Karpas-422 (cell line): ENCODE results near the gene CDK11B. TPM values are rescaled to one million over a fixed set of nuclear protein-coding genes. Genes with fewer than 3 reads are reported as not detected.
A peak's percentile ranks its signal among the peaks of the same experiment; 100 is the strongest.
"Not testable (repeated sequence)": the region's sequence is repeated elsewhere in the genome, so short reads cannot be mapped to it uniquely, and the experiment has no call there.

Experiments
- DNase-seq: peaks from one replicate; pipeline ENCODE4 v3.0.0-alpha.2; 2015
- H2AFZ ChIP-seq: fragments of 200-600 bp; sonication (generic); 2 replicates; pipeline ENCODE4 v1.6.1; 2014; ENCODE audit warnings: antibody characterized with exemption, low read length, mixed read lengths
- H3K27ac ChIP-seq: fragments of 200-600 bp; sonication (generic); 2 replicates; pipeline ENCODE4 v1.5.1; 2014; ENCODE audit warnings: mild to moderate bottlenecking, low read length, moderate library complexity
- H3K27me3 ChIP-seq: fragments of 200-600 bp; sonication (generic); 2 replicates; pipeline ENCODE4 v1.6.1; 2014; ENCODE audit warnings: low read length, mixed read lengths
- H3K36me3 ChIP-seq: fragments of 200-600 bp; sonication (generic); 2 replicates; pipeline ENCODE4 v1.6.1; 2014; ENCODE audit warnings: low read length, mixed read lengths; ENCODE audit not compliant: insufficient read depth
- H3K4me1 ChIP-seq: fragments of 200-600 bp; sonication (generic); 2 replicates; pipeline ENCODE4 v1.6.1; 2014; ENCODE audit warnings: mild to moderate bottlenecking, low read length, mixed read lengths
- H3K4me2 ChIP-seq: fragments of 200-600 bp; sonication (generic); 2 replicates; pipeline ENCODE4 v1.6.1; 2014; ENCODE audit warnings: low read length, low read depth, mild to moderate bottlenecking; ENCODE audit not compliant: poor library complexity, severe bottlenecking
- H3K4me3 ChIP-seq: fragments of 200-600 bp; sonication (generic); 2 replicates; pipeline ENCODE4 v1.5.1; 2014; ENCODE audit warnings: mild to moderate bottlenecking, antibody characterized with exemption, low read length, mixed read lengths
- H3K79me2 ChIP-seq: fragments of 200-600 bp; sonication (generic); 2 replicates; pipeline ENCODE4 v1.6.1; 2014; ENCODE audit warnings: mild to moderate bottlenecking, low read length, mixed read lengths
- H3K9ac ChIP-seq: fragments of 200-600 bp; sonication (generic); 2 replicates; pipeline ENCODE4 v1.6.0; 2014; ENCODE audit warnings: low read length
- H3K9me2 ChIP-seq: fragments of 200-600 bp; sonication (generic), shearing (Covaris generic); replicated peaks from 2 replicates; pipeline ENCODE4 v1.6.0; 2014; ENCODE audit warnings: mild to moderate bottlenecking, low read length, moderate library complexity; ENCODE audit not compliant: insufficient read depth
- H3K9me3 ChIP-seq: fragments of 300-700, 200-600 bp; sonication (generic); 2 replicates; pipeline ENCODE4 v1.6.1; 2014; ENCODE audit warnings: low read length, mixed read lengths
- H4K20me1 ChIP-seq: fragments of 200-600 bp; sonication (generic); 2 replicates; pipeline ENCODE4 v1.6.1; 2014; ENCODE audit warnings: mild to moderate bottlenecking, antibody characterized with exemption, low read length, low read depth; ENCODE audit not compliant: insufficient read depth
- total RNA-seq: library from RNA; depleted of rRNA; stranded (reverse); fragments of >200 nt; shearing (Covaris generic); gene quantifications from 2 replicates; pipeline ENCODE4 v1.2.3, GENCODE V29; 2014; ENCODE audit warnings: low replicate concordance

The CDK11B gene
- total RNA-seq, 1 experiment from 2014 or later: 11.4 TPM

GRCh38 chr1:1599030-1599934 is 59.5 kb downstream of the CDK11B start:
- Histone ChIP-seq H3K9me2 (no peaks in the 10 kb centered on the region), H3K9me3 (no peaks in the 10 kb centered on the region), H3K36me3 (no peaks in the 10 kb centered on the region), H3K79me2 (no peaks in the 10 kb centered on the region), H2AFZ (no peak overlapping the region), H3K4me1 (peaks cover 21% of the 10 kb centered on the region), H3K4me2 (no peak overlapping the region), H4K20me1 (no peaks in the 10 kb centered on the region), H3K27ac (no peak overlapping the region), H3K4me3 (no peak overlapping the region), H3K9ac (no peak overlapping the region), H3K27me3 (no peaks in the 10 kb centered on the region)
- no peak for DNase-seq

- Histone ChIP-seq H3K4me3 (no peak overlapping the region), H3K36me3 (no peaks in the 10 kb centered on the region)
- DNase-seq: no peak
Observed at GRCh38 chr1:1598720-1599029, 60.1 kb downstream of the CDK11B start.

GRCh38 chr1:1598051-1598719 is 60.6 kb downstream of the CDK11B start:
- Histone ChIP-seq H3K27ac (no peak overlapping the region), H3K9ac (no peak overlapping the region), H3K79me2 (no peaks in the 10 kb centered on the region), H3K9me2 (no peaks in the 10 kb centered on the region), H3K36me3 (no peaks in the 10 kb centered on the region), H3K27me3 (no peaks in the 10 kb centered on the region), H2AFZ (no peak overlapping the region), H3K9me3 (no peaks in the 10 kb centered on the region), H4K20me1 (no peaks in the 10 kb centered on the region), H3K4me2 (no peak overlapping the region), H3K4me3 (no peak overlapping the region), H3K4me1 (peaks cover 17% of the 10 kb centered on the region)
- DNase-seq: no peak

More at GRCh38 chr1:1598720-1599029, 60.1 kb downstream of the CDK11B start:
- Histone ChIP-seq H4K20me1 (no peaks in the 10 kb centered on the region), H3K9me2 (no peaks in the 10 kb centered on the region), H3K4me2 (no peak overlapping the region), H3K27ac (no peak overlapping the region), H3K9me3 (no peaks in the 10 kb centered on the region), H3K79me2 (no peaks in the 10 kb centered on the region), H3K27me3 (no peaks in the 10 kb centered on the region), H3K9ac (no peak overlapping the region), H3K4me1 (peaks cover 21% of the 10 kb centered on the region), H2AFZ (no peak overlapping the region)

DNA sequence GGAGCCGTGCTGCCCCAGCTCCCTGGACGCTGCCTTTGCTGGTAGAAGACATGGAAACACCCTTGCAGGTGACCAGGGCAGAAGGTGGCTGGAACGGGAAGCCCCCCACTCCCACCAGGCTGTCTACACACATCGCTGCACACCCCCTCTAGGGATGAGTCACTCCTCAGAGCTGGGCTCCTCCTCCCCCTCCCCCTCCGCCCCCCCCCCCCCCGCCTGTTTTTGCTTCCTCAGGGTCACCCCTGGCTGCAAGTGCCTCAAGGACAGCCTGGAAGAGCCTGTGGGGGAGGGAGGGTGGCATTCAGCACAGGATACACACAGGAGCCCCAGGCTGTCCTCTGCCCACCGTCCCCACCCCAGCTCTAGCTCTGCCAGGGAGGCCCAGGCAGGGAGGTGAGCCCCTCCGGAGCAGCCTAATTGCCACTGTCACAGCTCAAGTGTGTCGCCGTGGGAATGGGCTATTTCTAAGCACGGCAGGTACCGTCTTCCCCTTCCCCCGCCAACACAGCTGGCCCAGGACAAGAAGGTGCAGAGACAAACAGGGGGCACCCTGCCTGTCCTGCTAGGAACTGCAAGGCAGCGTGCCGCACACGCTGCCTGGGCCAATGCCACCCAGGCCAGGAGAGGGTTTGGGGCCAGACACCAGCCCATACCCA is 61.4 kb downstream of the CDK11B start:
- Histone ChIP-seq H3K4me2 (no peak overlapping the region), H3K4me3 (no peak overlapping the region), H3K79me2 (no peaks in the 10 kb centered on the region), H3K27ac (no peak overlapping the region), H3K9me3 (no peaks in the 10 kb centered on the region), H3K9ac (no peak overlapping the region), H4K20me1 (no peaks in the 10 kb centered on the region), H3K27me3 (no peaks in the 10 kb centered on the region), H3K4me1 (peaks cover 9% of the 10 kb centered on the region), H3K9me2 (no peaks in the 10 kb centered on the region), H2AFZ (no peak overlapping the region), H3K36me3 (no peaks in the 10 kb centered on the region)
- DNase-seq: peak; percentile 70

DNA sequence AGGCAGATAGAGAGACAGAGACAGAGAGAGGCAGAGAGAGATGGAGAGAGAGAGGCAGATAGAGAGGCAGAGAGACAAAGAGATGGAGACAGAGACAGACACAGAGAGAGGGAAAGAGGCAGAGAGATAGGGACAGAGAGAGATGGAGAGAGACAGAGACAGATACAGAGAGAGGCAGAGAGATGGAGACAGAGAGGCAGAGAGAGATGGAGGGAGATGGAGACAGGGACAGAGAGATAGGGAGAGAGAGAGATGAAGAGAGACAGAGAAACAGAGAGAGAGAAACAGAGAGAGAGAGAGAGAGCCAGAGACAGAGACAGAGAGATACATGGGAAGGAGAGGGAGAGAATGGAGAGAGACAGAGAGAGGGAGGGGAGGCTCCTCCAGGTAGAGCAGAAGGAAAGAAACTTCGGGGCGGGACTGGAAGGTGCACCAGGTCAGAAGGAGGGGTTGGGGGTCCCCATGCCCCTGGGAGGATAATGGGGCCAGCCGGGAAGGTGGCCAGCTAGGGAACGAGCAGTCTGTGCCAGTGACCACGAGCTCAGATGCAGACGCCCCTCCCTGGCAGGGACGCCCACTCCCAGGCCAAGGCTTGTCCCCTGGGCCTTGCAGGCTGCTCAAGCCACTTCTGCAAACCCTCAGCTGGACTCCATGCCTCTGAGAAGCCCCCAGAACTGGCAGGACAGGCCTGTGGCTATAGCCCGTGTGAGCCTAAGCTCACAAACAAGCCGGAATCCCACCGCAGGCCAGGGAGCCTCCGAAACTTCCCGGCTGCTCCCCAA is 62.1 kb downstream of the CDK11B start:
- H3K4me1 ChIP-seq: peaks cover 9% of the 10 kb centered on the region
- no peaks in the 10 kb centered on the region for H3K79me2 ChIP-seq
- H3K4me2 ChIP-seq: no peak overlapping the region
- H4K20me1 ChIP-seq: no peaks in the 10 kb centered on the region
- H3K9me3 ChIP-seq: no peaks in the 10 kb centered on the region
- H3K27ac ChIP-seq: no peak overlapping the region
- no peaks in the 10 kb centered on the region for H3K9me2 ChIP-seq
- no peaks in the 10 kb centered on the region for H3K36me3 ChIP-seq
- H3K4me3 ChIP-seq: no peak overlapping the region
- DNase-seq: no peak
- H2AFZ ChIP-seq: no peak overlapping the region
- H3K27me3 ChIP-seq: no peaks in the 10 kb centered on the region
- no peak overlapping the region for H3K9ac ChIP-seq

DNA sequence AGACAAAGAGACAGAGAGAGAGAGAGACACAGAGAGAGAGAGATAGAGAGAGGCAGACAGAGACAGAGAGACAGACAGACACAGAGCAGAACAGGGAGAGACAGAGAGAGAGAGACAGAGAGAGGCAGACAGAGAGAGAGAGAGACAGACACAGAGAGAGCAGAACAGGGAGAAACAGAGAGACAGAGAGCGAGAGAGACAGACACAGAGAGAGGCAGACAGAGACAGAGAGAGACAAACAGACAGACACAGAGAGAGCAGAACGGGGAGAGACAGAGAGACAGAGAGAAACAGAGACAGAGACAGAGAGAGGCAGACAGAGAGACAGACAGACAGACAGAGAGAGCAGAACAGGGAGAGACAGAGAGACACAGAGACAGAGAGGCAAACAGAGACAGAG is 63.5 kb downstream of the CDK11B start:
- not testable (repeated sequence) for H3K4me1 ChIP-seq, H3K79me2 ChIP-seq, H3K27ac ChIP-seq, H4K20me1 ChIP-seq, H2AFZ ChIP-seq, H3K4me2 ChIP-seq, H3K27me3 ChIP-seq, H3K9me3 ChIP-seq, H3K9ac ChIP-seq, H3K9me2 ChIP-seq, H3K36me3 ChIP-seq, H3K4me3 ChIP-seq, DNase-seq

DNA sequence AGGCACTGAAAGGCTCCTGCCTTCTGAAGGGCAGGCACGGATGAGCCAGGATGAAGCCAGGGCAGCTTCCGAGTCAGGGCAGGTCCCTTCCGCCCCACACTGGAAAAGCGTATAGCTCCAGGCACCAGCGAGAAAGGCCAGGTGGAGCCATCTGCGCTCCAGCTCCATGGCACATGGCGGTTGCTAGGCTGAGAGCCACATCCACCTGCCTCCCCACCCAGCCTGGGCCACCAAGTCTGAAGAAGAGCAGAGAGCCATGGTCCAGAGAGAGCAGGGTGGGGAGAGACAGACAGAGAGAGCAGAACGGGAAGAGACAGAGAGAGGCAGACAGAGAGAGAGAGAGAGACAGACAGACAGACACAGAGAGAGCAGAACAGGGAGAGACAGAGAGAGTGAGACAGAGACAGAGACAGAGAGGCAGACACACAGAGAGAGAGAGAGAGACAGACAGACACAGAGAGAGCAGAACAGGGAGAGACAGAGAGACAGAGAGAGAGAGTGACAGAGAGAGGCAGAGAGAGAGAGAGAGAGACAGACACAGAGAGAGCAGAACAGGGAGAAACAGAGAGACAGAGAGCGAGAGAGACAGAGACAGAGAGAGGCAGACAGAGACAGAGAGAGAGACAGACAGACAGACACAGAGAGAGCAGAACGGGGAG is 64.1 kb downstream of the CDK11B start:
- H3K9me3 ChIP-seq: no peaks in the 10 kb centered on the region
- no peak overlapping the region for H3K4me2 ChIP-seq
- no peaks in the 10 kb centered on the region for H3K27me3 ChIP-seq
- no peaks in the 10 kb centered on the region for H3K36me3 ChIP-seq
- no peak for DNase-seq
- H4K20me1 ChIP-seq: no peaks in the 10 kb centered on the region
- H3K9me2 ChIP-seq: no peaks in the 10 kb centered on the region
- peaks cover 9% of the 10 kb centered on the region for H3K4me1 ChIP-seq
- no peaks in the 10 kb centered on the region for H3K79me2 ChIP-seq
- H3K27ac ChIP-seq: no peak overlapping the region
- H3K9ac ChIP-seq: no peak overlapping the region
- H3K4me3 ChIP-seq: no peak overlapping the region
- no peak overlapping the region for H2AFZ ChIP-seq
